SK-N-SH (cell line): ENCODE results near the gene SCAANT1. TPM values are rescaled to one million over a fixed set of nuclear protein-coding genes. Genes with fewer than 3 reads are reported as not detected.

Experiments
- CTCF ChIA-PET: fragments of 300-600, 350-600 bp; formaldehyde crosslinking; extraction: SDS; loops from one replicate; lab custom pipeline; 2021; lab: Yijun Ruan, JAX
- POLR2A ChIA-PET: fragments of 350-600 bp; sonication (Branson Sonifier 250); formaldehyde crosslinking; extraction: SDS; loops from one replicate; lab custom pipeline; 2020; ENCODE audit warnings: antibody characterized with exemption, inconsistent platforms; lab: Yijun Ruan, JAX
- DNase-seq: peaks from one replicate; pipeline ENCODE4 v3.0.0; 2012
- H2AFZ ChIP-seq: fragments of 200-600 bp; sonication (generic); 2 replicates; pipeline ENCODE4 v1.8.1; 2016; ENCODE audit warnings: antibody characterized with exemption, mild to moderate bottlenecking, low read depth
- H3F3A ChIP-seq: fragments of 200-600 bp; sonication (generic); replicated peaks from 2 replicates; pipeline ENCODE3; 2016; ENCODE audit warnings: antibody characterized with exemption, mild to moderate bottlenecking; ENCODE audit not compliant: insufficient read depth
- H3K27ac ChIP-seq, 2 experiments: fragments of 200-500 bp in 1 of 2; fragments of 200-600 bp in 1 of 2; sonication (Bioruptor generic) in 1 of 2; sonication (generic), shearing (Covaris generic) in 1 of 2; 2 replicates each; pipeline versions ENCODE4 v1.5.1 to v1.6.1; 2014 to 2016; ENCODE audit warnings: low read depth in 2 of 2, inconsistent platforms in 1 of 2, low read length in 1 of 2, mild to moderate bottlenecking in 1 of 2, mixed read lengths in 1 of 2
- H3K27me3 ChIP-seq: fragments of 200-600 bp; sonication (generic), shearing (Covaris generic); 2 replicates; pipeline ENCODE4 v1.6.1; 2016; ENCODE audit warnings: mixed run types; ENCODE audit not compliant: insufficient read depth
- H3K36me3 ChIP-seq, 2 experiments: fragments of 200-500 bp in 1 of 2; fragments of 200-600 bp in 1 of 2; sonication (Bioruptor generic) in 1 of 2; sonication (generic) in 1 of 2; replicated peaks in 1 of 2; 2 replicates each; pipeline versions ENCODE3 to v1.5.1; 2014 to 2016; ENCODE audit warnings: low read length in 1 of 2, mild to moderate bottlenecking in 1 of 2; ENCODE audit not compliant: insufficient read depth in 2 of 2, control insufficient read depth in 1 of 2
- H3K4me1 ChIP-seq, 2 experiments: fragments of 200-500 bp in 1 of 2; fragments of 200-600 bp in 1 of 2; sonication (Bioruptor generic) in 1 of 2; sonication (generic), shearing (Covaris generic) in 1 of 2; 2 replicates each; pipeline versions ENCODE4 v1.5.1 to v1.6.1; 2014 to 2016; ENCODE audit warnings: low read depth in 1 of 2, low read length in 1 of 2, mixed run types in 1 of 2; ENCODE audit not compliant: insufficient read depth in 2 of 2, control insufficient read depth in 1 of 2
- H3K4me2 ChIP-seq: fragments of 200-600 bp; sonication (generic), shearing (Covaris generic); 2 replicates; pipeline ENCODE4 v1.6.1; 2017; ENCODE audit warnings: mixed run types
- H3K4me3 ChIP-seq, 2 experiments: fragments of 200-500 bp in 1 of 2; fragments of 200-600 bp in 1 of 2; sonication (Bioruptor generic) in 1 of 2; sonication (generic), shearing (Covaris generic) in 1 of 2; 2 replicates each; pipeline versions ENCODE4 v1.5.1 to v1.8.1; 2014 to 2016; ENCODE audit warnings: low read depth in 2 of 2, inconsistent platforms in 1 of 2, low read length in 1 of 2, mild to moderate bottlenecking in 1 of 2, mixed read lengths in 1 of 2, moderate library complexity in 1 of 2
- H3K79me2 ChIP-seq: fragments of 200-600 bp; sonication (generic); 2 replicates; pipeline ENCODE4 v1.8.1; 2017; ENCODE audit warnings: mild to moderate bottlenecking; ENCODE audit not compliant: insufficient read depth
- H3K9ac ChIP-seq: fragments of 200-600 bp; sonication (generic); 2 replicates; pipeline ENCODE4 v1.6.1; 2017; ENCODE audit warnings: mixed run types
- H3K9me2 ChIP-seq: fragments of 200-600 bp; sonication (generic); 2 replicates; pipeline ENCODE4 v1.6.1; 2017; ENCODE audit warnings: mixed run types
- H3K9me3 ChIP-seq: fragments of 200-600 bp; sonication (generic); 2 replicates; pipeline ENCODE4 v1.6.1; 2017; ENCODE audit warnings: mixed run types, mild to moderate bottlenecking, moderate library complexity
- H4K20me1 ChIP-seq: fragments of 200-600 bp; sonication (generic); 2 replicates; pipeline ENCODE4 v1.6.1; 2017; ENCODE audit warnings: mild to moderate bottlenecking, mixed run types; ENCODE audit not compliant: insufficient read depth
- CHD2 ChIP-seq: fragments of 150-350 bp; IDR thresholded peaks from 2 replicates; pipeline ENCODE4 v1.6.1; 2018; ENCODE audit warnings: low read length; ENCODE audit not compliant: partially characterized antibody
- EP300 ChIP-seq, 2 experiments: IDR thresholded peaks; 2 replicates each; pipeline versions ENCODE4 v1.4.0 to v1.6.1; 2012; ENCODE audit warnings: borderline replicate concordance in 1 of 2, low read depth in 1 of 2, low read length in 1 of 2
- EZH2phosphoT487 ChIP-seq: fragments of 200-600 bp; sonication (generic); IDR thresholded peaks from 2 replicates; pipeline ENCODE4 v1.6.1; 2017; ENCODE audit warnings: low read depth, mixed run types, mild to moderate bottlenecking, antibody characterized with exemption, moderate library complexity, borderline replicate concordance
- FOXJ3 ChIP-seq: sonication (generic); formaldehyde crosslinking; IDR thresholded peaks from 2 replicates; pipeline ENCODE4 v1.5.1; 2020; ENCODE audit warnings: mild to moderate bottlenecking, missing genetic modification reagents
- FOXM1 ChIP-seq: IDR thresholded peaks from 2 replicates; pipeline ENCODE4 v1.4.0; 2012; ENCODE audit warnings: low read depth, mild to moderate bottlenecking
- MEF2A ChIP-seq: IDR thresholded peaks from 2 replicates; pipeline ENCODE4 v1.4.0; 2012; ENCODE audit warnings: low read depth, borderline replicate concordance
- MXI1 ChIP-seq: IDR thresholded peaks from 2 replicates; pipeline ENCODE4 v1.6.1; 2012; ENCODE audit warnings: mild to moderate bottlenecking, low read depth, low read length, improper control_type of control experiment
- PBX3 ChIP-seq: IDR thresholded peaks from 2 replicates; pipeline ENCODE4; 2012
- RAD21 ChIP-seq: IDR thresholded peaks from 2 replicates; pipeline ENCODE4 v1.6.1; 2012; ENCODE audit warnings: mild to moderate bottlenecking, low read length
- RCOR1 ChIP-seq: fragments of 150-350 bp; IDR thresholded peaks from 2 replicates; pipeline ENCODE4 v1.6.1; 2017; ENCODE audit warnings: antibody characterized with exemption, low read length
- REST ChIP-seq: IDR thresholded peaks from 2 replicates; pipeline ENCODE4 v1.6.1; 2012; ENCODE audit warnings: mild to moderate bottlenecking, low read depth, low read length, moderate library complexity
- SIN3A ChIP-seq: IDR thresholded peaks from 2 replicates; pipeline ENCODE4 v1.6.1; 2012; ENCODE audit warnings: low read depth, mild to moderate bottlenecking, low read length, moderate library complexity, borderline replicate concordance
- TAF1 ChIP-seq: IDR thresholded peaks from 2 replicates; pipeline ENCODE4 v1.6.1; 2012; ENCODE audit warnings: low read depth, mild to moderate bottlenecking, low read length, moderate library complexity, borderline replicate concordance
- TCF12 ChIP-seq: IDR thresholded peaks from 2 replicates; pipeline ENCODE4 v1.4.0; 2012
- TEAD4 ChIP-seq: IDR thresholded peaks from 2 replicates; pipeline ENCODE4 v1.4.0; 2012; ENCODE audit warnings: mild to moderate bottlenecking, borderline replicate concordance; ENCODE audit not compliant: insufficient read depth
- USF2 ChIP-seq: fragments of 150-350 bp; IDR thresholded peaks from 2 replicates; pipeline ENCODE4 v1.6.1; 2017; ENCODE audit warnings: antibody characterized with exemption, low read length, low read depth, borderline replicate concordance
- YY1 ChIP-seq: IDR thresholded peaks from 2 replicates; pipeline ENCODE4 v1.4.0; 2012; ENCODE audit warnings: low read depth, mild to moderate bottlenecking
- WGBS: methylation state at CpG from one replicate; pipeline ENCODE4 v1.1.6; 2017; ENCODE audit warnings: low lambda C conversion rate; 5-methylcytosine and 5-hydroxymethylcytosine counted together
- polyA plus RNA-seq, 3 experiments: library from polyadenylated mRNA; depleted of rRNA; stranded (reverse); fragments of >200 nt; gene quantifications; 2 replicates each; pipeline ENCODE4 v1.2.3, GENCODE V29; 2012
- TF ChIP-seq, protein P1 (sequence below): IDR thresholded peaks from 2 replicates; pipeline ENCODE4 v1.4.0; 2012; ENCODE audit warnings: low read depth

Gene SCAANT1
- polyA plus RNA-seq, 1 of the 3 experiments (the other 2 are of a cell fraction): not detected

- Histone ChIP-seq H2AFZ (no peak overlapping the region), H3K4me2 (no peak overlapping the region), H3F3A (no peaks in the 10 kb centered on the region), H3K4me1 (peaks cover 0 to 2% of the 10 kb centered on the region in 2 experiments; a peak in 1 of 4 replicates), H3K27ac (no peak overlapping the region), H4K20me1 (peaks cover 47% of the 10 kb centered on the region), H3K4me3 (no peak overlapping the region), H3K9ac (no peak overlapping the region), H3K9me2 (no peaks in the 10 kb centered on the region), H3K27me3 (no peaks in the 10 kb centered on the region), H3K36me3 (peaks cover 18 to 36% of the 10 kb centered on the region in 2 experiments), H3K79me2 (peaks cover 90% of the 10 kb centered on the region), H3K9me3 (no peaks in the 10 kb centered on the region)
- 93% methylated on average over 6 of the region's 6 CpGs for WGBS
- no peak for DNase-seq
- TF ChIP-seq SIN3A: no peak
- no peak for TF ChIP-seq TCF12
- no peak for TF ChIP-seq TEAD4
- no peak for TF ChIP-seq RAD21
- no peak for TF ChIP-seq CHD2
- TF ChIP-seq TAF1: no peak
- TF ChIP-seq YY1: no peak
- TF ChIP-seq EZH2phosphoT487: no peak
- POLR2A ChIA-PET: interaction anchor here (0.6 kb wide), 1 partner anchor 1034 kb away, joined by 3 read pairs; no protein-coding TSS in a partner anchor
- CTCF ChIA-PET: interaction anchor here (0.5 to 3.2 kb wide), 4 partner anchors 12 to 511 kb away, joined by 3 to 10 read pairs (median 3); no protein-coding TSS in a partner anchor
Measured at GRCh38 chr3:63937661-63938651, 25.8 kb upstream of the SCAANT1 start.

DNA sequence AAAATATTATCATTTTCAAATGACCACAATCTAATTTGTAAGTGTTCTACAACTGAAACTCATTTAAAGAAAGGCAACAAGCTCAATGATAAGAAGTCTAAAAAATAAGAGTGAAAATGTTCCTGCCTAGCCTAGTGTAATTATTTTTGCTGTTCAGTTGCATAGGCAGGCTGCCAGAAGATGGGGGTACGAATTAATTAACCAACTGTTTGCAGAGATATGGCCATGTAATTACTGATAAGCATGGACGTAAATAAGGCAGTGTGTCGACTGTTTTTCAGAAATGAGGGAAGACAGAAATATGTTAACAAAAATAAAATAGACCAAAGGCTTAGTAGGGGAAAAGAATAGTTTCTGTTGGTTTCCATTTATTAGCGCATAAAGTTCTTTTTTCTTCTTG lies 24.7 kb upstream of the SCAANT1 start:
- CTCF ChIA-PET: interaction anchor here (0.9 to 3.2 kb wide), 3 partner anchors 21 to 57 kb away, joined by 3 to 11 read pairs (median 10); no protein-coding TSS in a partner anchor
- Histone ChIP-seq H3K27ac (no peak overlapping the region), H3K4me3 (no peak overlapping the region), H3K4me2 (no peak overlapping the region), H3K9me2 (no peaks in the 10 kb centered on the region), H3K36me3 (peaks cover 18 to 26% of the 10 kb centered on the region in 2 experiments), H3K27me3 (no peaks in the 10 kb centered on the region), H3F3A (no peaks in the 10 kb centered on the region), H3K9me3 (no peaks in the 10 kb centered on the region), H3K4me1 (peaks cover 0 to 2% of the 10 kb centered on the region in 2 experiments; a peak in 1 of 4 replicates), H2AFZ (no peak overlapping the region), H3K79me2 (peaks cover 86% of the 10 kb centered on the region), H3K9ac (no peak overlapping the region), H4K20me1 (peaks cover 46% of the 10 kb centered on the region)
- WGBS: 72% methylated on average over 4 of the region's 4 CpGs
- DNase-seq: peak; percentile 15
- POLR2A ChIA-PET: no interaction called here
- no peak for TF ChIP-seq FOXM1
- no peak for TF ChIP-seq PBX3
- TF ChIP-seq RAD21: no peak
- peak; percentile 40; the same call in 1 of the 2 replicates for TF ChIP-seq RCOR1
- no peak for TF ChIP-seq REST
- TF ChIP-seq, protein P1, sequence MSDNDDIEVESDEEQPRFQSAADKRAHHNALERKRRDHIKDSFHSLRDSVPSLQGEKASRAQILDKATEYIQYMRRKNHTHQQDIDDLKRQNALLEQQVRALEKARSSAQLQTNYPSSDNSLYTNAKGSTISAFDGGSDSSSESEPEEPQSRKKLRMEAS: no peak
- no peak for TF ChIP-seq MEF2A
- TF ChIP-seq EP300 (IDR thresholded peaks at IDR 0.05; ENCODE audit: borderline replicate concordance in 1 of 2, low read depth in 1 of 2, low read length in 1 of 2): no peak
- no peak for TF ChIP-seq TAF1
- TF ChIP-seq FOXJ3 (CRISPR knock-in tag): 0 out of 2 replicates have a peak, but pooled peaks have one; percentile 23
- no peak for TF ChIP-seq MXI1
- TF ChIP-seq USF2: no peak
- no peak for TF ChIP-seq SIN3A
